HG02938 (cell line): ENCODE data around the gene SHLD1.
A peak's percentile ranks its signal among the peaks of the same experiment; 100 is the strongest.
"Not testable (repeated sequence)": the region's sequence is repeated elsewhere in the genome, so short reads cannot be mapped to it uniquely, and the experiment has no call there.

Experiments
- ATAC-seq: cut with Tn5 transposase; IDR thresholded peaks from one replicate; pipeline ENCODE4 v1.9.1; 2021; ENCODE audit warnings: mild to moderate bottlenecking, moderate library complexity; ENCODE audit not compliant: unreplicated experiment

The SHLD1 gene

DNA sequence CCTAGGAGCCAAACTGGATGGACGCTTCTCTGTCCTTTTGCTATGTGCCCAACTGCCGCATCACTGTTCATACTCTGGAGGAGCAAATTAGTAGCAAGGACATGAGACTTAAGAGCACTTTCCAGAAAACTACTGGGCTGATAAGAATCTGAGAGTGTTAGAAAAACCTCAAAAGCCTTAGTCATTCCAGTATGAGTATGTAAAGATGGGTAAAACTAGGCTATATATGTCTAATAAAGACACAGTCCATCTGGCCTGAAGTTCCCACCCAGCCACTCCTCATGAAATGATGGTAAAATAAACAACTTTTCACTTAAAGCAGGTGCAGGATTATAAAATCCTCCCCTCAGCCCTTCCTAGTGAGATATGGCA lies 30.6 kb downstream of the SHLD1 start:
- ATAC-seq, result no peak

DNA sequence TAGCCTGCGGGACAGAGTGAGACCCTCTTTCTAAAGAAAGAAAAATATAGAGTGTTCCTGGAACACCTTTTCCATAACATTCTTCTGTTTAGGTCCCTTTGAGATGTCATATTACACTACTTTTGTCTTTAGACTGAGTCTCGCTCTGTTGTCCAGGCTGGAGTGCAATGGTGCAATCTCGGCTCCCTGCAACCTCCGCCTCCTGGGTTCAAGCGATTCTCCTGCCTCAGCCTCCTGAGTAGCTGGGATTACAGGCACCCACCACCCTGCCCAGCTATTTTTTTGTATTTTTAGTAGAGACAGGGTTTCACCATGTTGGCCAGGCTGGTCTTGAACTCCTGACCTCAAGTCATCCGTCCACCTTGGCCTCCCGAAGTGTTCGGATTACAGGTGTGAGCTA lies 31.2 kb downstream of the SHLD1 start:
- not testable (repeated sequence) for ATAC-seq

- no peak for ATAC-seq
Observed at GRCh38 chr20:5781798-5782750, 31.9 kb downstream of the SHLD1 start.

- no peak for ATAC-seq
Observed at GRCh38 chr20:5784735-5785134, 34.5 kb downstream of the SHLD1 start.

DNA sequence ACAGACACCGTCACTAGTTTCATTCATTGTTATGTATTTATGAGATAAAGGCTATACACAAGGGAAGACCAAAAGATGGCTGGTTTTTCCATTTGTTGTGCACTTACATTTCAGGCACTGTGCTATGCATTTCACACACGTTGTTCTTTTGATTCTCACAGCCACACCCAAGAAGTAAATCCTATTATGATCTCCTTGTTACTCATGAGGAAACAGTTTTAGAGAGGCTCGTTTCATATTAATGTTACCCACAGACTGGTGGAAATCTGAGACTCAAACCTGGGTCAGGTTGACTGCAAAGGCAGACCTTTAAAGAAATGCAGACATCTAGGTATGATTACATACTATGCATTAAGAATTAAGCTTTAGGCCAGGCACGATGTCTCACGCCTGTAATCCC lies 34.9 kb downstream of the SHLD1 start:
- no peak for ATAC-seq

GRCh38 chr20:5786930-5787795 lies 37.0 kb downstream of the SHLD1 start:
- no peak for ATAC-seq

DNA sequence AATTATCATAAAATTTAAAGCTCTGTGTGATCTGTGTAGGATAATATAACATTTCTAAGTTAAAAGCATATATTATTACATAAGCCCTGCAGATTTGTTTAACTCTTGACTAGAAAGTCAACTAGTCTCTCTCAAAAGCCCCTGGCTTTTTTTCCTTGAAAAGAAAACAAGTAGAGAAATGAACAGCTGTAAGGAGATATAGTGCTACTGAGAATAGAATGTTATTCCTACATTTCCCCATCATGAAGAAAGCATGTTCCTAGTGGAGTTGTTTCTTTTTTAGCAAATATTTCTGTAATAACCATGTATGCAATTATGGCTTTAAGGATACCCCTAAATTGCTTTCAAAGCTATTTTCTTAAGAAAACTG lies 37.6 kb downstream of the SHLD1 start:
- ATAC-seq, result no peak

- peak; percentile 86 for ATAC-seq
Observed at GRCh38 chr20:5788385-5788895, 38.2 kb downstream of the SHLD1 start.

DNA sequence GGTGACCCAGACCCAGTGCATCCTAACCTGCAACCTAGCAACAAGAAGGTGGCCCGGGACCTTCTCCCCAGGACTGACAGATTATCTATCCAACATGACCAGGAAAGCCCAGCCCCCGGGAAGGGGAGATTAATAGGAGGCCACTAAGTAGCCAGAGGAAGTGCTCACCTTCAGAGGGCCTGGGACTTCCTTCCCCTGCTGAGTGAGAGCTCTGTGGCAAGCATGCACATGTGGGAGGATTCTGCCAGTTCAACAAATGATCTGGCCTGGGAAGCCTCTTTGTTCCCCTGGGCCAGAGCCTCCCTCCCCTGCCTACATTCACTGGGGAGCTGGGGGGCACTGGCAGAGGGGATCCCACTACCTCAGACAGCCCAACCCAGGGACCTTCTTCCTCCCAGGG lies 39.6 kb downstream of the SHLD1 start:
- ATAC-seq, result no peak

DNA sequence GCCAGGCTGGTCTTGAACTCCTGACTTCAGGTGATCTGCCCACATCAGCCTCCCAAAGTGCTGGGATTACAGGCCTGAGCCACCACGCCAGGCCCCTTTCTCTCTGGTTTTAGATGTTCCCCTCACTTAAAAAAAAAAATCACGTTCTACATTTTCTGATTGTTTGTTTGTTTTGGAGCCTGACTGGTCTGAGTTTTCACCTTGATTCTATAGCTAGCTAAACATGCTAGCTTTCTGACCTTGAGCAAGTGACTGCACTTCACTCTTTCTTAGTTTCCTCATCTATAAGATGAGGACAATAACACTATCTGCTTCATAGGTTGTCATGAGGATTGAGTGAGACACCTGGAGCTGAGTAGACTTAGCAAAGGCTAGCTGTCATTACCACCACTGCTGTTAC lies 43.7 kb downstream of the SHLD1 start:
- ATAC-seq, result no peak

GRCh38 chr20:5796331-5797040 lies 46.3 kb downstream of the SHLD1 start:
- no peak for ATAC-seq

DNA sequence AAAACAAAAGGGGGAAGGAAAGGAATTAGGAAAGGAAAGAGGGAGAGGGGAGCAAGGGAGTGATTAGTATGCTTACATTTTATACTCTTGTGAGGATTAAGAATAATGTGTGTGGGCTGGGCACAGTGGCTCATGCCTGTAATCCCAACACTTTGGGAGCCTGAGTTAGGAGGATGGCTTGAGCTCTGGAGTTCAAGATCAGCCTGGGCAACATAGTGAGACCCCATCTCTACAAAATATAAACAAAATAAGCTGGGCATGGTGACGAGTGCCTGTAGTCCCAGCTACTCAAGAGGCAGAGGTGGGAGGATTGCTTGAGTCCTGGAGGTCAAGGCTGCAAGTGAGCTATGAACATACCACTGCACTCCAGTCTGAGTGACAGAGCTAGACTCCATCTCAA lies 47.0 kb downstream of the SHLD1 start:
- ATAC-seq, result no peak

DNA sequence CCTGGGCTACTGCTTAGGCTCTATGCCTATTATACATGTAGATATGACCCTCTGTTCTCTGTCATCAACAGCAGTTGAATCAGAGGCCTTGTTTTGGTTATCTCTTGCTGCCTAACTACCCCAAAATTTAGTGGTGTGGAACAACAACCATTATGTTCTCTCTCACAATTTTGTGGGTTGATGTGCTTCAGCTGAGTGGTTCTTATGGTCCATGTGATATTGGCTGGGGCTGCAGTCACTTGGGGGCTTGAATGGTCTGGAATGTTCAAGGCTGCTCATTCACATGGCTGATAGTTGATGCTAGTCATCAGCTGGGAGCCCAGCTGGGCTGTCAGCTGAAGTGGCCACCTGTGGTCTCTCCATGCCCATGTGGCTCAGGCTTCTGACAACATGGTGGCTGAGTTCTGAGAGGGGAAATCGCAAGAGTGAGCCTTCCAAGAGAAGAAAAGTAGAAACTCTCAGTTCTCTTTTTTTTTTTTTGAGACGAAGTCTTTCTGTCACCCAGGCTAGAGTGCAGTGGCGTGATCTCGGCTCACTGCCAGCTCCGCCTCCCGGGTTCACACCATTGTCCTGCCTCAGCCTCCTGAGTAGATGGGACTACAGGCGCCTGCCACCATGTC lies 47.8 kb downstream of the SHLD1 start:
- peak; percentile 93 for ATAC-seq

DNA sequence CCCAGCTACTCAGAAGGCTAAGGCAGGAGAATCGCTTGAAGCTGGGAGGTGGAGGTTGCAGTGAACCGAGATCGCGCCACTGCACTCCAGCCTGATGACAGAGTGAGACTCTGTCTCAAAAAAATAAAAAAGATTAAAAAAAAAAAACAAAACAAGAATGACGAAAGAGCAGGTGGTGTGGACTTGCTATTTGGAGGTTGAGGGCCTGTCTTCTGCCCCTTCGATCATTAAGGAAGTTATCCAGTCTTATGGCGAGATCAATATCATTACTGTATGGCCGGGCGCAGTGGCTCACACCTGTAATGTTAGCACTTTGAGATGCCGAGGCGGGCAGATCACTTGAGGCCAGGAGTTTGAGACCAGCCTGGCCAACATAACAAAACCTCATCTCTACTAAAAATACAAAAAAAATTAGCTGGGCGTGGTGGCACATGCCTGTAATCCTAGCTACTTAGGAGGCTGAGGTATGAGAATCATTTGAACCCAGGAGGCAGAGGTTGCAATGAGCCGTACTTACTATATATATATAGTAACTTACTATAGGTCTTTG lies 53.6 kb downstream of the SHLD1 start:
- not testable (repeated sequence) for ATAC-seq

GRCh38 chr20:5806457-5807263 lies 56.5 kb downstream of the SHLD1 start:
- ATAC-seq, result no peak

- ATAC-seq, result no peak
Observed at GRCh38 chr20:5807431-5807830, 57.2 kb downstream of the SHLD1 start.

- ATAC-seq, result no peak
Observed at GRCh38 chr20:5808901-5809300, 58.7 kb downstream of the SHLD1 start.

GRCh38 chr20:5809495-5809894 lies 59.3 kb downstream of the SHLD1 start:
- ATAC-seq, result no peak

GRCh38 chr20:5810800-5811422 lies 60.7 kb downstream of the SHLD1 start:
- no peak for ATAC-seq
